Heart left ventricle (tissue), 13 donors: ENCODE results near the gene NAB2.

ENCODE experiments used
- POLR2A ChIP-seq, 2 donors: fragments of 450-650 bp; IDR thresholded peaks; one replicate each; pipeline ENCODE4 v1.6.1; 2017; ENCODE audit warnings: antibody characterized with exemption in 2 of 2, mild to moderate bottlenecking in 2 of 2, moderate library complexity in 2 of 2
- TF ChIP-seq, protein P1 (sequence below), 12 donors: fragments of 200-600 bp; sonication (generic) in 4 of 12; IDR thresholded peaks; one replicate each; pipeline versions ENCODE4 v1.5.0 to v1.8.0; 2018 to 2022; ENCODE audit warnings: antibody characterized with exemption in 12 of 12, mild to moderate bottlenecking in 5 of 12
- donor health status: ischemic (EF 13 %, LVEDD 7.1; RV severe dilation, severe dysfunction).
- donor health status: DM: no; HTN: yes; CAD: no.
- donor health status: DM: no; HTN: no; CAD: no.
- donor health status: ischemic (EF 25% LVEDD 6.9; RV normal size, moderate dysfunction).
- donor health status: ischemic (EF 25% LVEDD 5.7; RV mildly dilated, moderate dysfunction).
- donor health status: ischemic (EF 35%, LVEDD 5.7; RV mildly dilated, moderate dysfunction).
- donor health status: nonischemic (EF 11% LVEDD 7.7; RV severe dilation, severe dysfunction).
- donor health status: DM: yes; HTN: yes; CAD: no.
- donor health status: PGD.
- donor health status: ischemic (EF 29% LVEDD 5.4; RV normal size, mild dysfunction).
- donor health status: nonischemic (EF 23%, LVEDD 6.1; RV moderate dilation, normal function).

GRCh38 chr12:57131896-57132744 is 43.2 kb downstream of the NAB2 start:
- TF ChIP-seq, protein P1, sequence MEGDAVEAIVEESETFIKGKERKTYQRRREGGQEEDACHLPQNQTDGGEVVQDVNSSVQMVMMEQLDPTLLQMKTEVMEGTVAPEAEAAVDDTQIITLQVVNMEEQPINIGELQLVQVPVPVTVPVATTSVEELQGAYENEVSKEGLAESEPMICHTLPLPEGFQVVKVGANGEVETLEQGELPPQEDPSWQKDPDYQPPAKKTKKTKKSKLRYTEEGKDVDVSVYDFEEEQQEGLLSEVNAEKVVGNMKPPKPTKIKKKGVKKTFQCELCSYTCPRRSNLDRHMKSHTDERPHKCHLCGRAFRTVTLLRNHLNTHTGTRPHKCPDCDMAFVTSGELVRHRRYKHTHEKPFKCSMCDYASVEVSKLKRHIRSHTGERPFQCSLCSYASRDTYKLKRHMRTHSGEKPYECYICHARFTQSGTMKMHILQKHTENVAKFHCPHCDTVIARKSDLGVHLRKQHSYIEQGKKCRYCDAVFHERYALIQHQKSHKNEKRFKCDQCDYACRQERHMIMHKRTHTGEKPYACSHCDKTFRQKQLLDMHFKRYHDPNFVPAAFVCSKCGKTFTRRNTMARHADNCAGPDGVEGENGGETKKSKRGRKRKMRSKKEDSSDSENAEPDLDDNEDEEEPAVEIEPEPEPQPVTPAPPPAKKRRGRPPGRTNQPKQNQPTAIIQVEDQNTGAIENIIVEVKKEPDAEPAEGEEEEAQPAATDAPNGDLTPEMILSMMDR (IDR thresholded peaks at IDR 0.05) = no peak
- no peak for TF ChIP-seq POLR2A (IDR thresholded peaks at IDR 0.05)
